IMR-90 (cell line): Measurements from ENCODE around the gene MAB21L2.

Experiments used
- CTCF ChIP-seq: conservative IDR thresholded peaks from 2 replicates; pipeline ENCODE4 v1.5.1; 2012; ENCODE audit warnings: mild to moderate bottlenecking, low read depth, low read length, improper control_type of control experiment
- MAFK ChIP-seq: IDR thresholded peaks from 2 replicates; pipeline ENCODE4 v1.6.1; 2012; ENCODE audit warnings: low read depth, low read length, improper control_type of control experiment
- POLR2A ChIP-seq: IDR thresholded peaks from 2 replicates; pipeline ENCODE4 v1.6.1; 2012; ENCODE audit warnings: mild to moderate bottlenecking, low read depth, low read length
- RCOR1 ChIP-seq: IDR thresholded peaks from 2 replicates; pipeline ENCODE4 v1.6.1; 2012; ENCODE audit warnings: mild to moderate bottlenecking, low read length, improper control_type of control experiment; ENCODE audit not compliant: insufficient replicate concordance

GRCh38 chr4:150561143-150561737 lies 20.7 kb upstream of the MAB21L2 start:
- TF ChIP-seq RCOR1, result no peak
- no peak for TF ChIP-seq CTCF
- TF ChIP-seq MAFK, result no peak
- no peak for TF ChIP-seq POLR2A
